Stimulated activated CD4-positive, alpha-beta T cell treated with anti-CD3 and anti-CD28 coated beads, Interleukin-4, amount 100 ng/mL, for 24 hours (primary cell): ENCODE results near the gene RANBP10.

Experiments
- DNase-seq: peaks from one replicate; pipeline ENCODE4 v3.0.0-alpha.2; 2020

The RANBP10 gene

DNA sequence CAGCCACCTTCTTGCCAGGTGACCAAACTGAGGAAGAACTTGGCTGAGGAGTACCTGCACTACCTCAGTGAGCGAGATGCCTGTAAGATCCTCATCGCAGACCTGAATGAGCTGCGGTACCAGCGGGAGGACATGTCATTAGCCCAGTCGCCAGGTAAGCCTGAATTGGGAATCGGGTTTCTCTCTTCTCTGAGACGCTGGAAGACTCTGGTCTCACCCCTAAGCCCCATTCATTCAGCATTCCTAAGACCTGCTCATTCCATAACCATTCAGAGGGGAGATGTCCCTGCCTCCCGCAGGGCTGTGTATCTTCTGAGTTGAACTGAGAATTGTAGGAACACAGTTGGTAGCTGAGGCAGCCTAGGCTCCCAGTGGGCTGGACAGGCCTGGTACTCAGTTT lies 18.8 kb upstream of the RANBP10 start:
- DNase-seq, result no peak

- no peak for DNase-seq
Measured at GRCh38 chr16:67822511-67822910, 16.2 kb upstream of the RANBP10 start.

DNA sequence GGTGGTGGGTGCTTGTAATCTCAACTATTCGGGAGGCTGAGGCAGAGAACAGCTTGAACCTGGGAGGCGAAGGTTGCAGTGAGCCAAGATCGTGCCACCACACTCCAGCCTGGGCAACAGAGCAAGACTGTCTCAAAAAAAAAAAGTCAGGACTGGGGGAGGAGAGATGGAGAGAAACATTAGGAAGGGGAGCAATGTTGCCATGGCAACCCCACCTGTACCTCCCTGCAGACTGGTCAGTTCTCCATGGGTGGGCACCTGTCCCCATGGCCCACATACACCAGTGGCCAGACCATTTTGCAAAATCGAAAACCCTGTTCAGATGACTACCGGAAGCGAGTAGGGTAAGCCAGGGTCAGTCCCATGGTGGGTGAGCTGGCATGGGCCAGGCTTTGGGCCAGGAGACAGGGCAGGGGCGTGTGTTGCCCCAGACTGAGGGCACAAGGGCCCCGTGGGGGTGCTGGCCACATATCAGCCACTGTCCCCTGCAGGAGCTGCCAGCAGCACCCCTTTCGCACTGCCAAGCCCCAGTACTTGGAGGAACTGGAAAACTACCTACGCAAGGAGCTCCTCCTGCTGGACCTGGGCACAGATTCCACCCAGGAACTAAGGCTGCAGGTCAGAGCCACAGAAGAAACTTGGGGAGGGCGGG lies 14.4 kb upstream of the RANBP10 start:
- DNase-seq, result no peak

- no peak for DNase-seq
Measured at GRCh38 chr16:67814567-67814966, 8.2 kb upstream of the RANBP10 start.

DNA sequence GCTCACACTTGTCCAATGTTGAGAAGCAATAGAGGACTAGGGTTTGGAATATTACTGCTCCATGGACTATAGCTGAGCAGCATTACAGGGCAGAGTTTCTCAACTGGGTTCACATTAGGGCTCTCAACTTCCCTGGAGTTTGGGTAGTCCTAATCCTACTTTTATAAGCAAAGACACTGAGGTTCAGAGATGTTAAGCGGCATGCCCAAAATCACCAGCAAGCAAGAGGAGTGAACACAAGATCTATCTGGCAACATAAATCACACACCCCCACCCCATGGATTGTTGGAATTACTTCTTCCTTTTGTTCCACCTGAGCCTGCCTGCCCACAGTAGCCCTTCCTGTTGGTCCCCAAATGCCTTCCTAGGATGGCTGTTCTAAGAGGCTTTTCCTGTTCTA lies 5.5 kb upstream of the RANBP10 start:
- DNase-seq, result no peak

DNA sequence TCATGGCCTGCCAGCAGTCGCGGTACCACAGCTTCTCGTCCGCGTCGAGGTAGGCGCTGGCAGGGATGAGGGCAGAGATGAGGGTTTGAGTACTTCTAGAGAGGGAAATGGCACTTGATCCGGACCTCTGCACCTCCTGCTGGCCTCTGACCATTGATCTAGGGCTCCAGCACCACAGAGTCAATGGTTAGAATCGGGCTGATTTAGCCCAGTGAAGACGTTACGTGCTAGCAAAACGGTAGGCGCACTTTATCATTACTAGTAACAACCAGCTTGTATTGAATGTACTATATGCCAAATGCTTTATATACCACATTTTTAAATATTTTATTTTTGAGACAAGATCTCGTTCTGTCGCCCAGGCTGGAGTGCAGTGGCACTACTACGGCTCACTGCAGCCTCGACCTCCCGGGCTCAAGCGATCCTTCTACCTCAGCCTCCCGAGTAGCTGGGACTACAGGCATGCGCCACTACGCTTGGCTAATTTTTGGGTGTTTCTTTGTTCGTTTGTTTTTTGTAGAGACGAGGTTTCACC lies 855 bp upstream of the RANBP10 start:
- DNase-seq, result no peak

- DNase-seq, result no peak
Measured at GRCh38 chr16:67805718-67806427, 487 bp downstream of the RANBP10 start.

DNA sequence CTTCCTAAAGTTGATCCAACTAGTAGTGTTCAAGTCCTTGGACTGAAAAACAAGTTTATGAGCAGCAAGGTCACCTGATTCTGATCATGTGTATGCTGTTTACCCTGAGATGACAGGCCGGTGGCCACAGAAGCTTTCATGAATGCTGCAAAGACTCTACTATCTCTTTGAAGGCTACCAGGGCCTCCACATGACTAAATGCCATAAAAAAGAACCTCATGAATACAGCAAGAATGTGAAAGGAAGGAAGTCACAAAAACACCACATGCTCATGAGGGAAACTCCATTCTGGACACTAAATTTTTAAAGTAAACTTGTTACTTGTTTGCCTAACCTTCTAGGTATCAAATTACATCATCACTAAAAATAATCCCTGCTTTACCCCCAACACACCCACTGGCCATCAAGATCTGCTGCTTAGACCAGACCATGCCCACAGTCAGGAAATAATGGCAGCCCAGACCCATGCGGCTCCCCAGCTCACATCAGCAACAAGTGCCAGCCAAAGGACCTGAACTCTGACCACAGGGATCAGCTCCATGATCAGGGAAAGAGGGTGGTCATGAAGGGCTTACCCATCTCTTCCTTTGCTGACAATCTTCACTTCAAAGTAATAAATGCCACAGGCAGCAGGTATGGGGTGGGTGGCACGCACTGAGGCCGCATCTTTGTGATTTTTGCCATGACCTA lies 1.4 kb downstream of the RANBP10 start:
- no peak for DNase-seq

- DNase-seq, result no peak
Measured at GRCh38 chr16:67803894-67804293, 2.5 kb downstream of the RANBP10 start.

DNA sequence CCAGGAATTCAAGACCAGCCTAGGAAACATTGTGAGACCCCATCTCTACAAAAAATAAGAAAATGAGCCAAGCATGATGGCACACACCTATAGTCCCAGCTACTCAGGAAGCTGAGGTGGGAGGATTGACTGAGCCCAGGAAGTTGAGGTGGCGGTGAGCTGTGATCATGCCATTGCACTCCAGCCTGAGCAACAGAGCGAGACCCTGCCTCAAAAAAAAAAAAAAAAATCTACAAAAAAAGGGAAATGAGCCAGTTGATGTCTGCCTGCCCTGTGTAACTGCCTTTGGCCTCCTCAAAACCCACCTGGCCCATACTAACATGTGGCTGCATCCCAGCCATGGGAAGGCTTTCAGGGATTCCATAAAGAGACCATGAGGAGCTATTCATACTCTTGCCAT lies 4.5 kb downstream of the RANBP10 start:
- DNase-seq, result peak; percentile 11

DNA sequence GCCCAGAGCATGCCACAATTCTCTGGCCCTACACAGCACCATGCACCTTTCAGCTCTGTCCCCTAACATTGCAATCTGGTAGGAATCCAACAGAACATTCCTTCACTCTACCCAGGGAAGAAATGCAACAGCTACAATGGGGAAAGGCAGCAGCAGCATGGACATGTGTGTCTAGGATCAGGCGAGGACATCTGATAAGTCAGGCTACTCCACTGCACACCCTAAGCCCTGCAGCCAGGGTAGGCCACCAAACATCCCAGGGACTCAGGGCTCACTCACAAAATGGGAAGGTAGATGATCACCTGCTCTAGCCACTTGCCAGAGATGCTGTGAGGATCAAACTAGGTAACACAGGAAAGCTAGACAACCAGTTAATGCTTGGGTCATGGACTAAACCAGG lies 5.1 kb downstream of the RANBP10 start:
- DNase-seq, result no peak

- DNase-seq, result no peak
Measured at GRCh38 chr16:67800338-67800926, 5.9 kb downstream of the RANBP10 start.

- DNase-seq, result no peak
Measured at GRCh38 chr16:67796099-67796718, 10.2 kb downstream of the RANBP10 start.

DNA sequence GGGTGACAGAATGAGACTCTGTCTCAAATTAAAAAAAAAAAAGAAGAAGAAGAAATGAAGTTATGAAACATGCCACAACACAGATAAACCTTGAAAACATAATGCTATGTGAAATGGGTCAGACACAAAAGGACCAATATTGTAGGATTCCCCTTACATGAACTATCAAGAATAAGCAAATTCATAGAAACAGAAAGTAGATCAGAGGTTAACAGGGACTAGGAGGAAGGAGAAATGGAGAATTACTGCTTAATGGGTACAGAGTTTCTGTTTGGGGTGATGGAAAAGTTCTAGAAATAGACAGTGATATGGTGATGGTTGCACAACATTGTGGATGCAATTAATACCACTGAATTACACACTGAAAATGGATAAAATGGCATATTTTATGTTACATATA lies 16.3 kb downstream of the RANBP10 start:
- no peak for DNase-seq

DNA sequence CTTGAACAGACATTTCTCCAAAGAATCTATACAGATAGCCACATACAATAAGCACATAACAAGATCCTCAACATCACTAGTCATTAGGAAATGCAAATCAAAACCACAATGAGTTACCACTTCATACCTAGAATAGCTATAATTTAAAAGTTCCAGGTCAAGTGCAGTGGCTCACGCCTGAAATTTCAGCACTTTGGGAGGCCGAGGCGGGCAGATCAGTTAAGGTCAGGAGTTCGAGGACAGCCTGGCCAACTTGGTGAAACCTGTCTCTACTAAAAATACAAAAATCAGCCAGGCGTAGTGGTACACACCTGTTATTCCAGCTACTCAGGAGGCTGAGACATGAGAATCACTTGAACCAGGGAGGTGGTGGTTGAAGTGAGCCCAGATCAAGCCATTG lies 19.9 kb downstream of the RANBP10 start:
- DNase-seq, result no peak

- no peak for DNase-seq
Measured at GRCh38 chr16:67783353-67783725, 23.0 kb downstream of the RANBP10 start.

- no peak for DNase-seq
Measured at GRCh38 chr16:67782567-67783352, 23.6 kb downstream of the RANBP10 start.

- no peak for DNase-seq
Measured at GRCh38 chr16:67781565-67781921, 24.8 kb downstream of the RANBP10 start.

- DNase-seq, result no peak
Measured at GRCh38 chr16:67780847-67781564, 25.4 kb downstream of the RANBP10 start.

DNA sequence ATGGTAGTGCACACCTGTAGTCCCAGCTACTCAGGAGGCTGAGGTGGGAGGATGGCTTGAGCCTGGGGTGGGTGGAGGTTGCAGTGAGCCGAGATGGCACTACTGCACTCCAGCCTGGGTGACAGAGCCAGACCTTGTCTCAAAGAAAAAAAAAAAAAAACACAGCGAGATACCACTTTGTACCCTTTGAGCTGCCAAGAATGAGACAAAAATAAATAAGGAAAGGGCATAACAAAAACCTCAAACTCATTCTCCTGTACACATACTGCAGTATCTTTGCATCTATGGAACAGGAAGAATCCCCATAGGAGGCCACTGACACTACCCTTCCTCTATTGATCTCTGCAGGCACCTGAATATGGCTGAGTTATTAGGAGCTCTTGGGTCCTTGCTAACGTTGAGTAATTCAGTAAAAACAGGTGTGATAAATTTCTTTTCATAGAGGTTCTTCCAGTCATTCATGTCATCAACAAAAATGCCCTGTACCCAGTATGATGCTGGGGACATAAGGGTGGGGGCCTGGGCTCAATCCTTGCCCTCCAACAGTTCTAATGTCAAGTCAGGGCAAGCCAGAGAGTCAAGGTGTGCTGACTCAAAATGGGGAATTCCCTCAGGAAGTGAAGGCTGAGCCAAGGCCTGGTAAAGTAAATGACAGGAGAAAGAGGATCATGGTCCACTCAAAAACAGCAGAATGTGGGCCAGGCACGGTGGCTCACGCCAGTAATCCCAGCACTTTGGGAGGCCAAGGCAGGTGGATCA lies 26.9 kb downstream of the RANBP10 start:
- DNase-seq, result no peak

GRCh38 chr16:67775273-67775672 lies 31.1 kb downstream of the RANBP10 start:
- DNase-seq, result no peak
